ENCODE results near the gene INSRR. TPM values are rescaled to one million over a fixed set of nuclear protein-coding genes. Genes with fewer than 3 reads are reported as not detected.

The INSRR gene
- total RNA-seq, 1 experiment from 2014 or later = 0.11 TPM

- TF ChIP-seq AR (CRISPR knock-in tag; IDR thresholded peaks at IDR 0.05) (no peak), ATF6 (CRISPR knock-in tag; IDR thresholded peaks at IDR 0.05) (no peak), CTCF (IDR thresholded peaks at IDR 0.05) (no peak)
- no peak for DNase-seq (ENCODE audit: low spot score)
- Mint-ChIP-seq H3K27me3 (ENCODE audit: low read depth) (peaks cover 90% of the 10 kb centered on the region), H3K4me1 (peaks cover 10% of the 10 kb centered on the region), H3K36me3 (no peaks in the 10 kb centered on the region), H3K4me3 (peak overlapping the region; percentile 89), H3K9me3 (no peaks in the 10 kb centered on the region), H3K27ac (no peak overlapping the region)
- ChIA-PET POLR2A (interaction anchor here (0.7 to 1.9 kb wide), 7 partner anchors 10 to 170 kb away, joined by 3 to 8 read pairs (median 4); partner anchors contain the start of gene PRCC), CTCF (interaction anchor here (0.6 to 9.9 kb wide), 56 partner anchors 10 to 239 kb away, joined by 3 to 211 read pairs (median 8); partner anchors contain the start of genes CRABP2, HDGF, ISG20L2 and LRRC71)
- peak; percentile 26 for ATAC-seq
These were observed 701 bp upstream of the INSRR start for GRCh38 chr1:156859523-156860112.

DNA sequence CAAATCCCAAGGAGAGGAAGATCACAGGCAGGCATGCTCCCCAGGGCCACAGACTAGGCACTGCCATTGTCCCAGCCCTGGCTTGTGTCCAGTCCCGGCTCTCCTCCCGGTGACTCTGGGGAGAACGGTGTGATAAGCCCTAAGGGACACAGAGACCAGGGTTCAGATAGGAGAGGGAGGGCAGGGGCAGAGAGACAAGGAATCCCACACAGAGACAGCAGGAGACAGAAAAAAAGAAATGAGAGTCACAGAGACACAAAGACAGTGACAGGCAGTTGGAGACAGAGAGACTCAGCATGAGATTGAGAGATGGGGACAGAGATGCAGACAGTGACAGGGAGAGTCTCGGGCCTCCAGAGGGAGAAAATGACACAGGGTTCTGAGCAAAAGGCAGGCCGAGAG lies 361 bp downstream of the INSRR start:
- H3K27me3 Mint-ChIP-seq (ENCODE audit: low read depth) = peaks cover 90% of the 10 kb centered on the region
- TF ChIP-seq CREB1 (CRISPR knock-in tag; IDR thresholded peaks at IDR 0.05) (no peak), ZNF121 (CRISPR knock-in tag; IDR thresholded peaks at IDR 0.05) (no peak), ZNF423 (CRISPR knock-in tag; IDR thresholded peaks at IDR 0.05) (no peak), ETV6 (CRISPR knock-in tag; IDR thresholded peaks at IDR 0.05) (no peak), GTF2I (CRISPR knock-in tag; conservative IDR thresholded peaks at IDR 0.05) (no peak)
- ATAC-seq (no peak), DNase-seq (ENCODE audit: low spot score) (no peak)
- peak overlapping the region; percentile 61 for H3K4me3 Mint-ChIP-seq
- ChIA-PET CTCF (interaction anchor here (0.6 to 9.9 kb wide), 28 partner anchors 10 to 850 kb away, joined by 3 to 211 read pairs (median 19); partner anchors contain the start of genes CRABP2, ISG20L2, LRRC71 and METTL25B), POLR2A (interaction anchor here (1.0 to 1.4 kb wide), 2 partner anchors 9 to 132 kb away, joined by 3 to 4 read pairs; no protein-coding TSS in a partner anchor)
- peaks cover 10% of the 10 kb centered on the region for H3K4me1 Mint-ChIP-seq
- no peaks in the 10 kb centered on the region for H3K9me3 Mint-ChIP-seq
- no peak overlapping the region for H3K27ac Mint-ChIP-seq
- H3K36me3 Mint-ChIP-seq = no peaks in the 10 kb centered on the region

- Mint-ChIP-seq H3K27me3 (ENCODE audit: low read depth) (peaks cover 90% of the 10 kb centered on the region), H3K4me1 (peaks cover 10% of the 10 kb centered on the region), H3K9me3 (no peaks in the 10 kb centered on the region), H3K36me3 (no peaks in the 10 kb centered on the region), H3K4me3 (no peak overlapping the region), H3K27ac (no peak overlapping the region)
- CTCF ChIA-PET = interaction anchor here (0.8 to 9.9 kb wide), 13 partner anchors 9 to 167 kb away, joined by 3 to 211 read pairs (median 4); partner anchors contain the start of genes ISG20L2, METTL25B and PEAR1
- no peak for ATAC-seq
- POLR2A ChIA-PET = interaction anchor here (0.8 kb wide), 1 partner anchor 44 kb away, joined by 3 read pairs; no protein-coding TSS in a partner anchor
- no peak for DNase-seq (ENCODE audit: low spot score)
- no peak for TF ChIP-seq E2F5 (CRISPR knock-in tag; IDR thresholded peaks at IDR 0.05)
- TF ChIP-seq JAZF1 (CRISPR knock-in tag; IDR thresholded peaks at IDR 0.05) = no peak
- no peak for TF ChIP-seq CREM (CRISPR knock-in tag; IDR thresholded peaks at IDR 0.05)
- TF ChIP-seq, protein P1, sequence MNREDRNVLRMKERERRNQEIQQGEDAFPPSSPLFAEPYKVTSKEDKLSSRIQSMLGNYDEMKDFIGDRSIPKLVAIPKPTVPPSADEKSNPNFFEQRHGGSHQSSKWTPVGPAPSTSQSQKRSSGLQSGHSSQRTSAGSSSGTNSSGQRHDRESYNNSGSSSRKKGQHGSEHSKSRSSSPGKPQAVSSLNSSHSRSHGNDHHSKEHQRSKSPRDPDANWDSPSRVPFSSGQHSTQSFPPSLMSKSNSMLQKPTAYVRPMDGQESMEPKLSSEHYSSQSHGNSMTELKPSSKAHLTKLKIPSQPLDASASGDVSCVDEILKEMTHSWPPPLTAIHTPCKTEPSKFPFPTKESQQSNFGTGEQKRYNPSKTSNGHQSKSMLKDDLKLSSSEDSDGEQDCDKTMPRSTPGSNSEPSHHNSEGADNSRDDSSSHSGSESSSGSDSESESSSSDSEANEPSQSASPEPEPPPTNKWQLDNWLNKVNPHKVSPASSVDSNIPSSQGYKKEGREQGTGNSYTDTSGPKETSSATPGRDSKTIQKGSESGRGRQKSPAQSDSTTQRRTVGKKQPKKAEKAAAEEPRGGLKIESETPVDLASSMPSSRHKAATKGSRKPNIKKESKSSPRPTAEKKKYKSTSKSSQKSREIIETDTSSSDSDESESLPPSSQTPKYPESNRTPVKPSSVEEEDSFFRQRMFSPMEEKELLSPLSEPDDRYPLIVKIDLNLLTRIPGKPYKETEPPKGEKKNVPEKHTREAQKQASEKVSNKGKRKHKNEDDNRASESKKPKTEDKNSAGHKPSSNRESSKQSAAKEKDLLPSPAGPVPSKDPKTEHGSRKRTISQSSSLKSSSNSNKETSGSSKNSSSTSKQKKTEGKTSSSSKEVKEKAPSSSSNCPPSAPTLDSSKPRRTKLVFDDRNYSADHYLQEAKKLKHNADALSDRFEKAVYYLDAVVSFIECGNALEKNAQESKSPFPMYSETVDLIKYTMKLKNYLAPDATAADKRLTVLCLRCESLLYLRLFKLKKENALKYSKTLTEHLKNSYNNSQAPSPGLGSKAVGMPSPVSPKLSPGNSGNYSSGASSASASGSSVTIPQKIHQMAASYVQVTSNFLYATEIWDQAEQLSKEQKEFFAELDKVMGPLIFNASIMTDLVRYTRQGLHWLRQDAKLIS (CRISPR knock-in tag; IDR thresholded peaks at IDR 0.05; ENCODE audit: borderline replicate concordance) = no peak
- no peak for TF ChIP-seq ZNF138 (CRISPR knock-in tag; conservative IDR thresholded peaks at IDR 0.05)
- no peak for TF ChIP-seq SP1 (CRISPR knock-in tag; conservative IDR thresholded peaks at IDR 0.05)
- TF ChIP-seq, protein P2, sequence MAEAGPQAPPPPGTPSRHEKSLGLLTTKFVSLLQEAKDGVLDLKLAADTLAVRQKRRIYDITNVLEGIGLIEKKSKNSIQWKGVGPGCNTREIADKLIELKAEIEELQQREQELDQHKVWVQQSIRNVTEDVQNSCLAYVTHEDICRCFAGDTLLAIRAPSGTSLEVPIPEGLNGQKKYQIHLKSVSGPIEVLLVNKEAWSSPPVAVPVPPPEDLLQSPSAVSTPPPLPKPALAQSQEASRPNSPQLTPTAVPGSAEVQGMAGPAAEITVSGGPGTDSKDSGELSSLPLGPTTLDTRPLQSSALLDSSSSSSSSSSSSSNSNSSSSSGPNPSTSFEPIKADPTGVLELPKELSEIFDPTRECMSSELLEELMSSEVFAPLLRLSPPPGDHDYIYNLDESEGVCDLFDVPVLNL (CRISPR knock-in tag; IDR thresholded peaks at IDR 0.05; ENCODE audit: borderline replicate concordance, low read depth) = no peak
- no peak for TF ChIP-seq TEAD4 (CRISPR knock-in tag; IDR thresholded peaks at IDR 0.05)
- TF ChIP-seq ZNF317 (CRISPR knock-in tag; IDR thresholded peaks at IDR 0.05; ENCODE audit: borderline replicate concordance, low read depth) = no peak
- TF ChIP-seq HMGA2 (CRISPR knock-in tag; IDR thresholded peaks at IDR 0.05) = no peak
These were observed 1.4 kb downstream of the INSRR start for GRCh38 chr1:156857532-156857931.
